B cell (primary cell): ENCODE data around the gene ANK3. TPM values are rescaled to one million over a fixed set of nuclear protein-coding genes. Genes with fewer than 3 reads are reported as not detected.

Experiments
- ATAC-seq: fragments of 200-7000 bp; cut with Tn5 transposase; one replicate; pipeline ENCODE4 v1.10.0; 2021; ENCODE audit warnings: low read depth, mild to moderate bottlenecking, moderate number of reproducible peaks, moderate library complexity
- CTCF ChIA-PET: fragments of 350-600 bp; sonication (Branson Sonifier 250); formaldehyde crosslinking; loops from one replicate; lab custom pipeline; 2021; ENCODE audit warnings: antibody characterized with exemption, inconsistent platforms; lab: Charles Lee
- POLR2A ChIA-PET: fragments of 350-600 bp; sonication (Branson Sonifier 250); formaldehyde crosslinking; loops from one replicate; lab custom pipeline; 2021; ENCODE audit warnings: antibody characterized with exemption; lab: Charles Lee
- DNase-seq: peaks from one replicate; pipeline ENCODE4 v3.0.0; 2013
- H2AFZ ChIP-seq: 2 replicates; pipeline ENCODE4 v1.6.1; 2012; ENCODE audit warnings: mild to moderate bottlenecking, low read depth, low read length; ENCODE audit not compliant: insufficient read depth, poor library complexity, severe bottlenecking
- H3K27ac ChIP-seq, 2 donors: 1 replicate in 1 of 2; 2 replicates in 1 of 2; pipeline ENCODE4 v1.5.1; 2012 to 2013; ENCODE audit warnings: low read length in 2 of 2, mild to moderate bottlenecking in 2 of 2, moderate library complexity in 1 of 2
- H3K27me3 ChIP-seq, 4 experiments: fragments of 200-600 bp in 1 of 4; sonication (generic) in 1 of 4; replicated peaks in 1 of 4; 1 replicate in 2 of 4; 2 replicates in 2 of 4; pipeline versions ENCODE4 v1.6.1 to v1.7.0; 2013 to 2016; ENCODE audit warnings: low read length in 3 of 4, mild to moderate bottlenecking in 2 of 4, mixed read lengths in 1 of 4, moderate library complexity in 1 of 4; ENCODE audit not compliant: insufficient read depth in 4 of 4, control insufficient read depth in 3 of 4; ENCODE audit errors: control extremely low read depth in 1 of 4
- H3K36me3 ChIP-seq, 2 experiments: replicated peaks in 1 of 2; 1 replicate in 1 of 2; 2 replicates in 1 of 2; pipeline versions ENCODE4 v1.6.1 to v1.7.1; 2013; ENCODE audit warnings: low read length in 1 of 2; ENCODE audit not compliant: insufficient read depth in 2 of 2, control insufficient read depth in 1 of 2; ENCODE audit errors: control extremely low read depth in 1 of 2, extremely low read depth in 1 of 2
- H3K4me1 ChIP-seq, 2 donors: fragments of 200-600 bp in 1 of 2; sonication (generic) in 1 of 2; 1 replicate in 1 of 2; 2 replicates in 1 of 2; pipeline versions ENCODE4 v1.5.1 to v1.6.1; 2013 to 2017; ENCODE audit warnings: low read length in 2 of 2; ENCODE audit not compliant: control insufficient read depth in 2 of 2, insufficient read depth in 2 of 2
- H3K4me2 ChIP-seq: replicated peaks from 2 replicates; pipeline ENCODE3; 2012; ENCODE audit warnings: mild to moderate bottlenecking, low read depth, low read length; ENCODE audit not compliant: poor library complexity, severe bottlenecking
- H3K4me3 ChIP-seq, 5 experiments: fragments of 200-600 bp in 1 of 5; sonication (generic) in 1 of 5; 1 replicate in 3 of 5; 2 replicates in 2 of 5; pipeline versions ENCODE4 v1.5.1 to v1.7.0; 2011 to 2016; ENCODE audit warnings: low read length in 4 of 5, mild to moderate bottlenecking in 4 of 5, low read depth in 2 of 5, control low read depth in 1 of 5, moderate library complexity in 1 of 5; ENCODE audit not compliant: insufficient read depth in 1 of 5; ENCODE audit errors: control extremely low read depth in 1 of 5, extremely low read depth in 1 of 5
- H3K79me2 ChIP-seq: fragments of 200-600 bp; sonication (generic); one replicate; pipeline ENCODE4 v1.6.0; 2016; ENCODE audit warnings: low read length; ENCODE audit not compliant: control insufficient read depth, insufficient read depth
- H3K9ac ChIP-seq: fragments of 200-600 bp; sonication (generic); 2 replicates; pipeline ENCODE4 v1.6.1; 2017; ENCODE audit warnings: mild to moderate bottlenecking, low read length, moderate library complexity
- H3K9me3 ChIP-seq, 3 donors: one replicate each; pipeline versions ENCODE4 v1.6.1 to v1.7.1; 2013; ENCODE audit warnings: low read length in 2 of 3; ENCODE audit not compliant: control insufficient read depth in 2 of 3, insufficient read depth in 1 of 3; ENCODE audit errors: control extremely low read depth in 1 of 3
- H4K20me1 ChIP-seq: 2 replicates; pipeline ENCODE4 v1.6.0; 2012; ENCODE audit warnings: mild to moderate bottlenecking, low read length; ENCODE audit not compliant: insufficient read depth, control insufficient read depth, poor library complexity, severe bottlenecking
- H3K27ac Mint-ChIP-seq: one replicate; pipeline ENCODE4 v1.8.0; 2021; ENCODE audit warnings: mixed read lengths
- H3K27me3 Mint-ChIP-seq: one replicate; pipeline ENCODE4 v1.8.0; 2021; ENCODE audit warnings: mixed read lengths
- H3K4me1 Mint-ChIP-seq: one replicate; pipeline ENCODE4 v1.8.0; 2021; ENCODE audit warnings: mixed read lengths
- H3K4me3 Mint-ChIP-seq: one replicate; pipeline ENCODE4 v1.8.0; 2021; ENCODE audit warnings: mixed read lengths
- H3K9me3 Mint-ChIP-seq: one replicate; pipeline ENCODE4 v1.8.0; 2022; ENCODE audit warnings: mixed read lengths; ENCODE audit not compliant: insufficient read depth
- EZH2 ChIP-seq: IDR thresholded peaks from 2 replicates; pipeline ENCODE4 v1.6.1; 2012; ENCODE audit warnings: borderline replicate concordance, low read depth, mild to moderate bottlenecking, moderate library complexity, low read length; ENCODE audit not compliant: insufficient read depth, poor library complexity, severe bottlenecking
- WGBS: methylation state at CpG from one replicate; pipeline ENCODE4 v1.1.5; 2013; ENCODE audit warnings: missing lambda C conversion rate; ENCODE audit not compliant: insufficient coverage; 5-methylcytosine and 5-hydroxymethylcytosine counted together
- intact Hi-C: fragments of 100-400 bp; cut with micrococcal nuclease; formaldehyde crosslinking; loops from one replicate; pipeline ENCODE4 v1.10.0; 2022
- polyA plus RNA-seq: library from polyadenylated mRNA; depleted of rRNA; stranded (reverse); fragments of >200 nt; gene quantifications from 2 replicates; pipeline ENCODE4 v1.2.3, GENCODE V29; 2012
- total RNA-seq, 2 donors: library from RNA; stranded (reverse); fragments of 120-200 nt in 1 of 2; gene quantifications; 1 replicate in 1 of 2; 2 replicates in 1 of 2; pipeline versions ENCODE4 v1.2.3 to v1.2.4, GENCODE V29; 2013 to 2022
- TF ChIP-seq, protein P1 (sequence below): fragments of 200-600 bp; IDR thresholded peaks from one replicate; pipeline ENCODE4 v1.8.0; 2022; ENCODE audit warnings: antibody characterized with exemption, mild to moderate bottlenecking

Gene ANK3
- total and polyA plus RNA-seq, 2 donors (not counting 1 experiment from before 2014, with no cell fraction given), result 4.9 to 21.6 TPM

DNA sequence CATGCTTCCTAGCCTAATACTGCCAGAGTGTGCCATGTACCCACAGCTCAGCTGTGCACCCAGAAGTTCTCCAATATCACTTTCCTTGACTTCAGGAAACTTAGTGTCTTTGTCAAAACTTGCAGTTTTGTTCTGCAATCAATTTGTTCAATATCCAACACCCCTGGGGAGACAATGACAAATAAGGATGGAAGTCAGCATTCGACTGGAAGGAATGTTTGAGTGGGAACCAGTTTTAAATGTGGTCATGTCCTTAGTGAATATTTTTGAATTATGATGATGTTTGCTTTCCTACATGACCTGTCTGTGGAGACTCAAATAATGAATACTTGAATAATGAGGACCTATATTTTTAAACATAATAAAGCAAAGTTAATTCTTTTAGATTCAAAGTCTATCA lies 112.0 kb downstream of the ANK3 start:
- Histone ChIP-seq H3K4me2 (no peak overlapping the region), H4K20me1 (no peaks in the 10 kb centered on the region), H3K79me2 (no peaks in the 10 kb centered on the region), H3K9ac (no peak overlapping the region), H3K4me3 (no peak overlapping the region), H2AFZ (no peak overlapping the region), H3K36me3 (no peaks in the 10 kb centered on the region), H3K9me3 (peaks cover 0 to 2% (median 0%) of the 10 kb centered on the region in 3 donors), H3K27ac (no peak overlapping the region), H3K4me1 (peaks cover 0 to 5% of the 10 kb centered on the region in 2 donors), H3K27me3 (no peaks in the 10 kb centered on the region)
- peaks cover 3% of the 10 kb centered on the region for H3K9me3 Mint-ChIP-seq
- no peaks in the 10 kb centered on the region for H3K27me3 Mint-ChIP-seq
- H3K4me1 Mint-ChIP-seq, result peaks cover 10% of the 10 kb centered on the region
- 100% methylated on average over 1 of the region's 1 CpG for WGBS
- CTCF ChIA-PET, result no interaction called here
- DNase-seq (no peak), ATAC-seq (no peak)
- intact Hi-C loops, result no loop called here
- POLR2A ChIA-PET, result no interaction called here
- H3K27ac Mint-ChIP-seq, result no peak overlapping the region
- TF ChIP-seq EZH2, result no peak
- TF ChIP-seq, protein P1, sequence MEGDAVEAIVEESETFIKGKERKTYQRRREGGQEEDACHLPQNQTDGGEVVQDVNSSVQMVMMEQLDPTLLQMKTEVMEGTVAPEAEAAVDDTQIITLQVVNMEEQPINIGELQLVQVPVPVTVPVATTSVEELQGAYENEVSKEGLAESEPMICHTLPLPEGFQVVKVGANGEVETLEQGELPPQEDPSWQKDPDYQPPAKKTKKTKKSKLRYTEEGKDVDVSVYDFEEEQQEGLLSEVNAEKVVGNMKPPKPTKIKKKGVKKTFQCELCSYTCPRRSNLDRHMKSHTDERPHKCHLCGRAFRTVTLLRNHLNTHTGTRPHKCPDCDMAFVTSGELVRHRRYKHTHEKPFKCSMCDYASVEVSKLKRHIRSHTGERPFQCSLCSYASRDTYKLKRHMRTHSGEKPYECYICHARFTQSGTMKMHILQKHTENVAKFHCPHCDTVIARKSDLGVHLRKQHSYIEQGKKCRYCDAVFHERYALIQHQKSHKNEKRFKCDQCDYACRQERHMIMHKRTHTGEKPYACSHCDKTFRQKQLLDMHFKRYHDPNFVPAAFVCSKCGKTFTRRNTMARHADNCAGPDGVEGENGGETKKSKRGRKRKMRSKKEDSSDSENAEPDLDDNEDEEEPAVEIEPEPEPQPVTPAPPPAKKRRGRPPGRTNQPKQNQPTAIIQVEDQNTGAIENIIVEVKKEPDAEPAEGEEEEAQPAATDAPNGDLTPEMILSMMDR, result no peak
- H3K4me3 Mint-ChIP-seq, result no peak overlapping the region

DNA sequence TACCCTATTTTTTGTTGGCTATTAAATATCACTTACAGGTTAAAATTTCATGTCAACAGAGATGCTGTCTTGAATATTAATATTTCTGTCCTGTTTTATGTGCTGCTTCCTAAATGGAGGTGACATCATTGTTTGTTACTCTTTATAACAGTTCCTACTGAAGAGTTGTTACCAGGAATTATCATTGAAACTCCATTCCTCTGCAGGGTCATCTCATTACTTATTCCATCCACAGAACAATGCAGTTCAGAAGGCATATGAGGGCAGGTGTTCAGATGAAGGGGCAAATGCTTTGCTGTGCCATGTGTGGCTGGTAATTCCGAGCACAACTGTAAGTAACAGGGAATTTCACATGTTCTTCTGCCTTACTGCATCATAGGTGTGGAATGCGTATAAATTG lies 113.4 kb downstream of the ANK3 start:
- Mint-ChIP-seq H3K4me1 (peaks cover 11% of the 10 kb centered on the region), H3K27ac (no peak overlapping the region), H3K4me3 (no peak overlapping the region), H3K9me3 (peaks cover 3% of the 10 kb centered on the region), H3K27me3 (no peaks in the 10 kb centered on the region)
- ChIA-PET CTCF (no interaction called here), POLR2A (no interaction called here)
- no peak for DNase-seq
- intact Hi-C loops, result no loop called here
- no peaks in the 10 kb centered on the region for H3K79me2 ChIP-seq
- no peaks in the 10 kb centered on the region for H3K36me3 ChIP-seq
- H2AFZ ChIP-seq, result no peak overlapping the region
- no peak overlapping the region for H3K27ac ChIP-seq
- no peak overlapping the region for H3K4me3 ChIP-seq
- no peak overlapping the region for H3K9ac ChIP-seq
- no CpG with 5 or more reads among the region's 2 CpGs for WGBS
- H3K4me1 ChIP-seq, result peaks cover 8 to 9% of the 10 kb centered on the region in 2 donors
- H3K27me3 ChIP-seq, result no peaks in the 10 kb centered on the region
- no peak for ATAC-seq
- H4K20me1 ChIP-seq, result no peaks in the 10 kb centered on the region
- H3K9me3 ChIP-seq, result peaks cover 0 to 2% (median 0%) of the 10 kb centered on the region in 3 donors
- TF ChIP-seq, protein P1, result no peak
- no peak for TF ChIP-seq EZH2
- H3K4me2 ChIP-seq, result no peak overlapping the region
